ENCODE results near the gene PPFIA2.

DNA sequence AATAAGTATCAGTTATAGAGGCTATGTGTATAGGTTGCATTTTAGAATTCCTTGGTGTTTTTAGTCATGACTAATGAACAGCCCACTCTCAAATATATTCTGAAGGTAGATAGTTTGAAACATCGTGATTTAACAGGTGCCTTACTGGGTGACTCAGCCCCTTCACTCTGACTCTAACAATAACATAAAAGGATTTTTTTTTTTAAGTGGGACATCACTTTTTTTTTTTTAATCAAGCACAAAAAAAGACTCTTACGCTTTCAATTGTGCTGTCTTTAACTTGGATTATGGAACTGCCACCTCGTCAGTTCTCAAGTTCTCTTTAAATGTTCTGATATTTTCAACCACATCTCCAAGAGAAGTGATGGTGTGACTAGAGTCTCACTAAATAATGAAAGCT, 46.6 kb downstream of the PPFIA2 start:
- TF ChIP-seq, protein P1, sequence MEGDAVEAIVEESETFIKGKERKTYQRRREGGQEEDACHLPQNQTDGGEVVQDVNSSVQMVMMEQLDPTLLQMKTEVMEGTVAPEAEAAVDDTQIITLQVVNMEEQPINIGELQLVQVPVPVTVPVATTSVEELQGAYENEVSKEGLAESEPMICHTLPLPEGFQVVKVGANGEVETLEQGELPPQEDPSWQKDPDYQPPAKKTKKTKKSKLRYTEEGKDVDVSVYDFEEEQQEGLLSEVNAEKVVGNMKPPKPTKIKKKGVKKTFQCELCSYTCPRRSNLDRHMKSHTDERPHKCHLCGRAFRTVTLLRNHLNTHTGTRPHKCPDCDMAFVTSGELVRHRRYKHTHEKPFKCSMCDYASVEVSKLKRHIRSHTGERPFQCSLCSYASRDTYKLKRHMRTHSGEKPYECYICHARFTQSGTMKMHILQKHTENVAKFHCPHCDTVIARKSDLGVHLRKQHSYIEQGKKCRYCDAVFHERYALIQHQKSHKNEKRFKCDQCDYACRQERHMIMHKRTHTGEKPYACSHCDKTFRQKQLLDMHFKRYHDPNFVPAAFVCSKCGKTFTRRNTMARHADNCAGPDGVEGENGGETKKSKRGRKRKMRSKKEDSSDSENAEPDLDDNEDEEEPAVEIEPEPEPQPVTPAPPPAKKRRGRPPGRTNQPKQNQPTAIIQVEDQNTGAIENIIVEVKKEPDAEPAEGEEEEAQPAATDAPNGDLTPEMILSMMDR (IDR thresholded peaks at IDR 0.05), result no peak
- TF ChIP-seq EP300 (IDR thresholded peaks at IDR 0.05) (no peak), POLR2A (IDR thresholded peaks at IDR 0.05; ENCODE audit: low read depth) (no peak), POLR2AphosphoS5 (IDR thresholded peaks at IDR 0.05) (no peak)

All from esophagus muscularis mucosa (tissue), 4 donors.